ENCODE results near the gene GNG12.

The GNG12 gene

DNA sequence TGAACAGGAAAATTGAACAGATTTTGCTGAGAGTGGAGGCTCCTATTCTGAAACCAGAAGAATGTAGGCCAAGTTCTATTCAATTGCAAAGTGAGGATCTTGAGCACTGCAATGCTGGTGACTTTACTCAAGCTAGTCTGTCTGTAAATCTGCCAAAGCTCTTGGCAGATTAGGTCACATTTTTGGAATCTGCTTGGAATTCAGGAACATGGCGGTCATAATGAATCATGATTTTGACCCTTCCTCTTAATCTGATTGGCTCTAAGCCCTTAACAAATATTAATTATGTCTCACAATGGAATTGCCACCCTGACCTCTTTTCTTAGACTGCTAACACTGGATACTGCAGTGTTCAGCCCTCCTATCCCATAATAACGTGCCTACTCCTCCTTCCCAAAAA lies 7.2 kb upstream of the GNG12 start:
- no peak for DNase-seq (ENCODE audit: low spot score)

- no peak for DNase-seq (ENCODE audit: low spot score)
These were observed 6.6 kb upstream of the GNG12 start for GRCh38 chr1:67839826-67840225.

- DNase-seq (ENCODE audit: low spot score), result no peak
These were observed 5.1 kb upstream of the GNG12 start for GRCh38 chr1:67838180-67838910.

DNA sequence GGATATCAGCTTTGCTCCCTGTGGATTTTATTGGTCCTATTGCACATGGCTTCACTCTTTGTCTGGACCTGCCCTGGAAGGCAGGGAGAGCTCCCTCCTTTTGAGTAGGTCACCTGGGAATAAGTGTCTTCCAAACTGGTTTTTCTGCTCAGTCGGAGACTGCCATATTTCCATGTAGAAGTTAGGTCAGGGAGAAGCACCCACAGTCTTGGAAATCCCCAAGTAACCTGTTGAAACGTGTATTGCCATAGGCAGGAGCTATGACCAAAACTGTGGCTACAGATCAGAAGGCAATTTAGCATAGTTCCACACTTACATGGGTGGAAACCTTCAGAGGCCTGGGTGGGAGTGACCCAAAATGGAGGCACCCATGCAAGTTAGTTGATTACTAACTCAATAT lies 3.5 kb upstream of the GNG12 start:
- DNase-seq (ENCODE audit: low spot score), result no peak

GRCh38 chr1:67835663-67836452 lies 2.6 kb upstream of the GNG12 start:
- DNase-seq (ENCODE audit: low spot score), result no peak

DNA sequence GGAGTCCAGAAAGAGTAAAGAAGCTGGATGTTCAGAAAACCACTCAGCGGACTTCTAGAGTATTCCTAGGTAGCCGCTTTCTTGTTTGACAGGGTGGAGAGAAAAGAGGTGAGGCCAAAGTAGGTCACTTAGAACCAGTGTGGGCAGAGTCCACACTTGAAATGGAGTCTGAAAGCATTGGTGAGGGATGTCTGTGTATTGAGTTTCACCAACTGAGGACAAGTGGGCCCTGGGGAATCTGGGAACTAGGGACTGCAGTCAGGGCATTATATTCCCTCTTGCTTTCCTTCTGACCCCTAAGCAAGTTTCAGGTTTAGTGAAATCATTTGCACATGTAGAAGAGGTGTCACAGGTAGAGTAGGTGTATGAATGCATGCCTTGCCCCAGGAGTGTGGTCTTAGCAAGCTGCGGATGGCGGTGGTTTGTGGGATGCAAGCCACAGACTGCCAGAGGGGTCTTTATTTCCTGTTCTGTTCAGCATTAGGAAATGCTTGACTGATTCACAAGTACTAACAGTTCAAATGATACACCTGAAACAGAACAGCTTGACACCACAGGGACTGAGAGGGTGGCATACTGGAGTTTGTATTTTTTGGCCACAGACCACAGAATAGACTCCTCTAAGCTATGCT lies 1.1 kb upstream of the GNG12 start:
- no peak for DNase-seq (ENCODE audit: low spot score)

- DNase-seq (ENCODE audit: low spot score), result no peak
These were observed 304 bp upstream of the GNG12 start for GRCh38 chr1:67833602-67833940.

GRCh38 chr1:67831850-67832513 lies 1.3 kb downstream of the GNG12 start:
- DNase-seq (ENCODE audit: low spot score), result no peak

DNA sequence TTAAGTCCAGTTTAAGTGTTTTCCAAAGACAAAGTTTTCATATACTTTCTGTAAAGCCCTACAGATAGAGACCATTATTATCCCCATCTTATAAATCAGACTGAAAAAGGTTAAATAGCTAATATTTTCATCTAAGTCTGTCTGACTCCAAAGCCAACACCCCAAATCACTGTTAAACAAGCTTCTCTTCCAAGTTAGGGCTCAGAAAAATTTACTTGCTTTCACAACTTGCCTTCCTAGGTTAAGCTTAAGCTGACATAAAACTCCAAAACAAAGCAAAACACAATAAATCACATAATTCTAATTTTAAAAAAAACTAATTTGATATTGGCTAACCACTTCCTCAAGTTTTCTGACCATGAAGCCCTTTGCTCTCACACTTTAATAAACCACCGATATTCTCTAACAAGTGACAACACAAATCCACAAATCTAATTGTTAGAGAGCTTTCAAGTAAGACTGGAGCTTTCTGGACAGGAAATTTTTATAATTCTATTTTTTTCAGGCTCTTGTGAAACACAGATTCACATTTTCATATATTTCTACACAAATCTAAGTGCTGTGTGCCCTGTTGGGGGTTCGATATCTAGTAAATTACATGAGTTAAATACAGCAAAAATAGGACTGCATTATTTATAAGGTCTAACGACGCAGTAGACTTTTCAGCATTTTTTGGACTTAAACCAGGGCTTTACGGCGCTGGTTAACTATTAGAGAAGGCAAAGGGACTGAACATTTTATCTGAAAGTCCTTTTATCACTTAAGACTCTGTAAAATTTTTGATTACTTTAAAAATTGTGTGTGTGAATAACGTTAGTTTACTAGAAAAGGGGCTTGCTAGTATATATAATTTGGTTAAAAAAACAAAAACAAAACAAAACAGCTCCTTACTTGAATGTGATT lies 2.1 kb downstream of the GNG12 start:
- no peak for DNase-seq (ENCODE audit: low spot score)

- DNase-seq (ENCODE audit: low spot score), result no peak
These were observed 3.0 kb downstream of the GNG12 start for GRCh38 chr1:67830226-67830625.

- DNase-seq (ENCODE audit: low spot score), result no peak
These were observed 5.6 kb downstream of the GNG12 start for GRCh38 chr1:67827688-67828087.

- DNase-seq (ENCODE audit: low spot score), result no peak
These were observed 7.7 kb downstream of the GNG12 start for GRCh38 chr1:67825591-67825990.

DNA sequence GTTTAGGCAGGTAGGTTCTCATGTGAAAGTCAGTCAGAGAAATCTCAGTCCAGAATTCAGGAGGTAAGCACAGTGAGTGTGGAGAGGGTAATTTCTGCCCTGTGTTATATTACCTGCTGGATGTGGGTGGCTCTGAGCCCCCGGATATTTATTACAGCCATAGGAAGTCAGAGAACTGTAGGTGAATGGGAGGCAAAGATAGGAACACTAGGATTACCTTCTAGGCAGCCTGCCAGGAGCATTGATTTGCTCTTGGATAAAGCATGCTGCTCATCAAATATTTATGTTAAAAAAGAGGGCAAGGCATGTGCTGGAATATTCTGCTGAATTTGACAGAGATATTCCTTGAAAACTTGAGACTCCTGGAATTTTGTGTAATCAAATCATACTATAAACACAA lies 8.5 kb downstream of the GNG12 start:
- DNase-seq (ENCODE audit: low spot score), result no peak

DNA sequence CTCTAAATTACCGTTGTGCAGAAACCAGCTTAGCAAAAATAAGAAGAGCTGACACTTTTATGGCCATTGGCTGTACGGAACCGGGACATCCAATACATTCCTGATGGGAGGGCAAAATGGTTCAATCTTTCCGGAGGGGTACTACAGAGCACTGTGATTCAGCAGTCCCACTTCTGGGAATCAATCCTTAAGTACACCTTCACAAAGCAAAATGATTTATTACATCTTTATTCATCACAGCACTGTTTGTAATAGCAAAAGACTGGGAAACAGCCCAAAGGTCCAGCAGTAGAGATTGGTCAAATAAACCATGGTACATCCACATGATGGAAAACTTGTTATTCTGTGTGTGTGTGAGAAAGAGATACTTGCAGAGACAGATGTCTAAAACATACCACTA lies 9.7 kb downstream of the GNG12 start:
- DNase-seq (ENCODE audit: low spot score), result no peak

DNA sequence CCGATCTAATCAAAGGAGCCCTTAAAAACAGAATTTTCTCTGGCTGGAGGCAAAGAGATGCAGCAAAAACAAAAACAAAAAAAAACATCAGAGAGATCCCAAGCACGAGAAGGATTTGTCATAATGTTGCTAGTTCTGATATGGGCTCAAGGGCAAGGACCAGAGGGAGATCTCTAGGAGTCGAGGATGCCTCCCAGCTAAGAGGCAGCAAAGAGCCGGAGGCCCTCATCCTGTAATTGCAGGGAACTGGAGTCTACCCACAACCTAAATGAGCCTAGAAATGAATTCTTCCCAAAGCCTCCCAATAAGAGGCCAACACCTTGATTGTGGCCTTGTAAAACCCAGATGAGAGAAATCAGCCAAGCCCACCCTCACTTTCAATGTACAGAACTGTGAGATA lies 12.0 kb downstream of the GNG12 start:
- DNase-seq (ENCODE audit: low spot score), result no peak

- no peak for DNase-seq (ENCODE audit: low spot score)
These were observed 14.5 kb downstream of the GNG12 start for GRCh38 chr1:67818725-67819301.

DNA sequence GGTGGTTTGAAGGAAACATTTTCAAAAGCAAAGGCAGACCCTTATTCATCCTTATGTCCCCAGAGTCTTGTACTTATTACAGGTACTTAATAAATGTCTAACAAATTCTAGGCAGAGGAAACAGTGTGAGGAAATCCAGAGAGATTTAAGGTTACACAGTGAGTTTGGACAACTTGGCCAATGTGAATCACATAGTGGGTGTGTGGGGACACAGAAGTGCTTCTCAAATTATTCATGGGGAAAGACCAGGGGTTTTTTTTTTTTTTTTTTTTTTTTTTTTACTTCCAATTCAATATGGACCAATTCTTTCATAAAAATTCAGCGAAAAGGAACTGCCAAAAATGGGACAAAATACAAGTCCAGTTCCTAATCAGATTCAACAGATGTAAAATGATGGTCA lies 15.1 kb downstream of the GNG12 start:
- DNase-seq (ENCODE audit: low spot score), result no peak

- no peak for DNase-seq (ENCODE audit: low spot score)
These were observed 15.9 kb downstream of the GNG12 start for GRCh38 chr1:67817319-67817718.

- DNase-seq (ENCODE audit: low spot score), result no peak
These were observed 16.8 kb downstream of the GNG12 start for GRCh38 chr1:67816506-67816905.

- DNase-seq (ENCODE audit: low spot score), result no peak
These were observed 17.2 kb downstream of the GNG12 start for GRCh38 chr1:67816095-67816475.

DNA sequence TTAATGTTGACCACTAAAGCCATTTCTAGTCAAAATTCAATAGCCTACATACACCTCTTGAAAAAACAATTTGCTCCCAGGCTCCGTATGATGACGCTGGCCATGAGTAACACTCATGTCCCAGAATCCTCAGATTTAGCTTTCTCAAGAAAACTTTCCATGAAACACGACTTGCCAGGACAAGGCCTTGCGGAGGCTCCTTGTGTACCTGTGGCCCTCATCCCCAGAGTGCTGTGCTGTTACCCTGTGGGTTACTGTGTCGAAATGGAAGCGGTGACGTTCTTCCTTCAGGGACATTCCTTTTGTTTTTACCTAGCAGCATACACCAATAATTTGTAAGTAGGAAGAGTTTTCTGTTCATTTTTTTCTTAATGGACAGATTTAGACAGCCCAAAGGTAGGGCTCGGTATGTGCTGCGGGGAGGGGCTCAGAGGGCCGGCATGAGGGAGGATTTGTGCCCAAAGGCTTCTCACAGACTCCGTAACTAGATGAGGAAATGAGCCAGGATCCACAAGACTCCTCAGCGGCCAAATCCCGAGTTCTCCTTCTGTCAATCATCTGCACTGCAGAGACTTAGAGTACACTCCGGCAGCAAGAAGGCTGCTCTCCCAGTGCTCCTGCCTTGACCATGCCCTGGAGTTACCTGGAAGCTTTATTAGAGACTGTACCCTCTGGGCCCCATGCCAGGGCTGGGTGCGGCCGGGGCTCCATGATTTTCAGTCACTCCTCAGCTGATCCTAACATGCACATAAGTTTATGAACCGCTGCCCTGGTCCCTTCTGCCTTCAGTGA lies 17.8 kb downstream of the GNG12 start:
- no peak for DNase-seq (ENCODE audit: low spot score)
